Kidney (tissue), 14 donors: ENCODE measurements around the gene DNAJA4. TPM values are rescaled to one million over a fixed set of nuclear protein-coding genes. Genes with fewer than 3 reads are reported as not detected.

Source experiments
- DNase-seq, 5 donors: peaks; one replicate each; pipeline ENCODE4 v3.0.0-alpha.2; 2013 to 2020
- FAIRE-seq: peaks from 2 replicates; lab custom pipeline; 2012; peaks lifted over from hg19 to GRCh38; lab: Jason Lieb, UNC
- H3K27ac ChIP-seq, 2 donors: one replicate each; pipeline ENCODE4 v1.7.0; 2013; ENCODE audit warnings: low read depth in 2 of 2, low read length in 2 of 2, inconsistent platforms in 1 of 2
- H3K27me3 ChIP-seq: one replicate; pipeline ENCODE4 v1.7.1; 2013; ENCODE audit warnings: low read length, inconsistent platforms; ENCODE audit not compliant: control insufficient read depth, insufficient read depth
- H3K36me3 ChIP-seq, 3 donors: one replicate each; pipeline versions ENCODE4 v1.7.0 to v1.7.1; 2013; ENCODE audit warnings: low read length in 3 of 3, control low read depth in 1 of 3, inconsistent platforms in 1 of 3; ENCODE audit not compliant: insufficient read depth in 3 of 3, control insufficient read depth in 2 of 3
- H3K4me1 ChIP-seq, 3 donors: one replicate each; pipeline versions ENCODE4 v1.7.0 to v1.7.1; 2013; ENCODE audit warnings: low read length in 3 of 3, inconsistent platforms in 1 of 3, low read depth in 1 of 3; ENCODE audit not compliant: control insufficient read depth in 2 of 3, insufficient read depth in 2 of 3
- H3K4me3 ChIP-seq, 3 donors: one replicate each; pipeline versions ENCODE4 v1.7.0 to v1.8.1; 2013; ENCODE audit warnings: low read length in 3 of 3, control low read depth in 1 of 3, inconsistent platforms in 1 of 3
- H3K9ac ChIP-seq, 3 donors: one replicate each; pipeline versions ENCODE4 v1.7.0 to v1.7.1; 2013; ENCODE audit warnings: low read length in 3 of 3, control low read depth in 1 of 3, inconsistent platforms in 1 of 3
- H3K9me3 ChIP-seq, 3 donors: one replicate each; pipeline versions ENCODE4 v1.7.0 to v1.7.1; 2013; ENCODE audit warnings: low read length in 3 of 3, control low read depth in 1 of 3, inconsistent platforms in 1 of 3; ENCODE audit not compliant: control insufficient read depth in 2 of 3, insufficient read depth in 1 of 3
- CTCF ChIP-seq: IDR thresholded peaks from 3 replicates; pipeline ENCODE4 v1.5.1; 2012; ENCODE audit warnings: mild to moderate bottlenecking, moderate library complexity, borderline replicate concordance; ENCODE audit not compliant: insufficient read depth; ENCODE audit errors: extremely low read depth
- intact Hi-C: fragments of 100-400 bp; cut with DNase I; formaldehyde crosslinking; loops from one replicate; pipeline ENCODE4 v1.11.1; 2022
- polyA plus RNA-seq: library from polyadenylated mRNA; stranded (reverse); fragments of 350-450 nt; fragmentation: Illumina TruSeq; extraction: RNeasy Lipid Tissue Mini Kit (QIAGEN cat#74804); gene quantifications from one replicate; pipeline ENCODE4 v1.2.3, GENCODE V29; 2014; ENCODE audit warnings: low read depth, low replicate concordance; ENCODE audit not compliant: insufficient read depth
- total RNA-seq: library from RNA; stranded (reverse); fragmentation: NEBNext Ultra II Directional; extraction: Animal tissue kit (Norgen Biotek cat#: 25700); gene quantifications from one replicate; pipeline ENCODE4 v1.2.1, GENCODE V29; 2021
- donor health status: control.
- donor health status: control.
- donor health status: control.
- donor health status: control.
- donor health status: control.
- donor health status: DM: yes; HTN: yes; CAD: no.
- donor health status: Normal renal cell carcinoma (clear cell type).

Gene DNAJA4
- total and polyA plus RNA-seq, 2 donors from 2014 or later, result 19.9 to 31.1 TPM

DNA sequence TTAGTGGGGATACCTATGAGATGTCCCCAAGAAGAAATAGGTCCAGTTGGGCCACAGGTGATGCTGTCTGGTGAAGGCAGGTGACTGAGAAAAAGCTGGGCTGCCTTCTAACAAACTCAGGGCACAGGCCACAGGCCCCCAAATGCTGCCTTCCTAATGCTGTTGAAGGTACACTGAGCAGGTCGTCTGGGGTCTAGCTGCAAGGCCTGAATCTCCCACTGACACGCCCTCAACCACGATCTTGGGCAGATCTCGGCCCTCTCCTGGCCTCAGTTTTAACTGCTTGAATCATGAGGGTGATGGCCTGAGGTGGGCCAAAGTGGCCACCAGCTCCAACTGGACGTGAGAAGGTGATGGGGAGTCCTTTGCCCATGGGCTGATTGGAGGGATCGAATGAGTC lies 27.9 kb upstream of the DNAJA4 start:
- DNase-seq, result no peak
- Histone ChIP-seq H3K4me1 (no peaks in the 10 kb centered on the region), H3K9ac (no peak overlapping the region), H3K27ac (no peak overlapping the region), H3K9me3 (no peaks in the 10 kb centered on the region), H3K27me3 (no peaks in the 10 kb centered on the region), H3K4me3 (no peak overlapping the region), H3K36me3 (no peaks in the 10 kb centered on the region)
- intact Hi-C loops, result loop anchor here (10.0 kb wide), 1 partner anchor 112 kb away; no protein-coding TSS in a partner anchor
- no peak for FAIRE-seq
- TF ChIP-seq CTCF, result no peak

- H3K27ac ChIP-seq, result no peak overlapping the region
- no peaks in the 10 kb centered on the region for H3K4me1 ChIP-seq
- intact Hi-C loops, result loop anchor here (10.0 kb wide), 1 partner anchor 112 kb away; no protein-coding TSS in a partner anchor
- no peak for TF ChIP-seq CTCF
- no peak overlapping the region for H3K4me3 ChIP-seq
- H3K27me3 ChIP-seq, result no peaks in the 10 kb centered on the region
- no peaks in the 10 kb centered on the region for H3K36me3 ChIP-seq
- H3K9me3 ChIP-seq, result no peaks in the 10 kb centered on the region
- no peak for FAIRE-seq
- no peak for DNase-seq
- H3K9ac ChIP-seq, result no peak overlapping the region
These were observed 27.2 kb upstream of the DNAJA4 start for GRCh38 chr15:78237146-78237545.

GRCh38 chr15:78239811-78240210 lies 24.6 kb upstream of the DNAJA4 start:
- no peaks in the 10 kb centered on the region for H3K36me3 ChIP-seq
- intact Hi-C loops, result loop anchor here (10.0 kb wide), 2 partner anchors 65 to 115 kb away; no protein-coding TSS in a partner anchor
- FAIRE-seq (no peak), DNase-seq (no peak)
- no peaks in the 10 kb centered on the region for H3K9me3 ChIP-seq
- H3K27ac ChIP-seq, result no peak overlapping the region
- no peaks in the 10 kb centered on the region for H3K27me3 ChIP-seq
- no peak overlapping the region for H3K4me3 ChIP-seq
- TF ChIP-seq CTCF, result no peak
- H3K9ac ChIP-seq, result no peak overlapping the region
- H3K4me1 ChIP-seq, result peaks cover 0 to 14% (median 12%) of the 10 kb centered on the region in 3 donors

DNA sequence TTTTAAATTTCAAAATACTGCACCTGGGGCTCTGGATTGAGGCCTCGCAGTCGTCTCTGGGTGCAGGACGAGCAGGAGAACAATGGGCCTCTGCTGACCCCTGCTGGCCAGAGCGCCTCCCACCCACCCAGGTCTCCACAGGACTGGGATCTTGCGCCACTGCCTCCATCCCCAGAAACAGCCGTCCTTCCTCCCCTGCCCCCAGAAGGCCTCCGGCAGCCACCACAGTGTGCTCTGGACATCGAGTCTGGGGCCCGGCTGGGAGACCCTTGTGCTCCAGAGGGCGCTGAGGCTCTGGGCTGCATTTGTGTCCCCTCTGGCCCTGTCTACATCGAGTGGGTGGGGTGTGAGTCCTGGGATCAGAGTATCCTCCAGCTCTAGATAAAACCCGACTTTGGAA lies 23.3 kb upstream of the DNAJA4 start:
- peak; percentile 87 for TF ChIP-seq CTCF
- FAIRE-seq, result no peak
- no peak overlapping the region for H3K4me3 ChIP-seq

More for the DNA sequence above, 23.3 kb upstream of the DNAJA4 start:
- peak; percentile 84 to 92 (median 88) for DNase-seq
- H3K36me3 ChIP-seq, result no peaks in the 10 kb centered on the region
- no peaks in the 10 kb centered on the region for H3K9me3 ChIP-seq
- no peaks in the 10 kb centered on the region for H3K27me3 ChIP-seq
- no peak overlapping the region for H3K27ac ChIP-seq
- intact Hi-C loops, result loop anchor here (10.0 kb wide), 1 partner anchor 66 kb away; no protein-coding TSS in a partner anchor
- H3K4me1 ChIP-seq, result peaks cover 0 to 14% (median 12%) of the 10 kb centered on the region in 3 donors
- H3K9ac ChIP-seq, result no peak overlapping the region
